ENCODE data around the gene AKAP11. TPM values are rescaled to one million over a fixed set of nuclear protein-coding genes. Genes with fewer than 3 reads are reported as not detected.

Gene AKAP11
- total and polyA plus RNA-seq, 9 of the 15 experiments (the other 6 are each of a cell fraction or from before 2014, with no cell fraction given) = 2.2 to 31.3 (median 10.9) TPM

- TF ChIP-seq POU5F1 (IDR thresholded peaks at IDR 0.05; ENCODE audit: borderline replicate concordance, low read depth, low read length, partially characterized antibody) (no peak), ZNF239 (CRISPR knock-in tag; IDR thresholded peaks at IDR 0.05) (no peak), ZBTB26 (CRISPR knock-in tag; IDR thresholded peaks at IDR 0.05) (no peak), GTF2E2 (tag; IDR thresholded peaks at IDR 0.05) (no peak), ELK3 (CRISPR knock-in tag; IDR thresholded peaks at IDR 0.05) (no peak), ETS1 (conservative IDR thresholded peaks at IDR 0.05; ENCODE audit: control insufficient read depth, low read depth, low read length) (no peak), KAT7 (CRISPR knock-in tag; IDR thresholded peaks at IDR 0.05; ENCODE audit: borderline replicate concordance) (no peak), ZNF324 (CRISPR knock-in tag; IDR thresholded peaks at IDR 0.05) (no peak)
These were observed 78.2 kb downstream of the AKAP11 start (continued) for GRCh38 chr13:42350141-42350540.

All from K562 (cell line).